Left lobe of liver (tissue), 2 donors: ENCODE results near the gene AGMO. TPM values are rescaled to one million over a fixed set of nuclear protein-coding genes. Genes with fewer than 3 reads are reported as not detected.

Experiments used
- ATAC-seq: fragments of 200-7000 bp; cut with Tn5 transposase; one replicate; pipeline ENCODE4 v1.9.1; 2020; ENCODE audit warnings: mild to moderate bottlenecking, moderate library complexity
- DNase-seq: peaks from one replicate; pipeline ENCODE4 v3.0.0-alpha.2; 2020; ENCODE audit warnings: low spot score
- total RNA-seq: library from RNA; stranded (reverse); gene quantifications from one replicate; pipeline ENCODE4 v1.2.1, GENCODE V29; 2021
- donor health status: DM: no; HTN: no; CAD: no; lungs with moderate emphysema.
- donor health status: DM: no; HTN: yes; CAD: no.

The AGMO gene
- total RNA-seq, 1 donor from 2014 or later: 33.0 TPM

DNA sequence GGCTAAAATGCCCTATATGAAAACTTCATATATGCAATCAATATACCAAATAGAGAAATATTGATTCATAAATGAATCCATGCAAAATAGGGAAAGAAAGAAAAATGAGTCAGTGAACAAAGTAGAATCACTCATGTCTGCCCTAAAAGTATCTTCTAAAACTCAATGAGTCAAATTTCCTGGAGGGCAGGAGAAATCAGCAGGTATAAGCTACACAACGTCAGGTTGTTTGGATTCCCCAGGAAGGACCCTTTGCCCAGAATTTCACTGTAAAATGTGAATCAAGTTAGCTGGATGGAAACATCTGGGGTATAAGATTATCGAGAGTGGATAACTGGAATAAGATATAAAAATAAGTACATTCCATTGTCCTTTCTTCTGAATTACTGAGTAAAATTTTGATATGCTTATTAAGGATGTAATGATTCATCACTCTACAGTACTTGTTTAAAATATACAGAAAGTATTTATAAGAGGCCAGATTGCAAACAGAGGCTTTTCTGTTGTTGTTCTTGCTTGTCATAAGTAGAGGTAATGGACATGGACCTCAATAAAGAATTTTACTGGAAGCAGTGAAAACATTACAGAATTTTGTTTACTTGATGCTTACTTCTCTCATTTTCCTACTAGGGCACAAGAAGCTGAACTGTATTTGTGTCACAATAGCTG is 99.0 kb downstream of the AGMO start:
- DNase-seq (no peak), ATAC-seq (no peak)

DNA sequence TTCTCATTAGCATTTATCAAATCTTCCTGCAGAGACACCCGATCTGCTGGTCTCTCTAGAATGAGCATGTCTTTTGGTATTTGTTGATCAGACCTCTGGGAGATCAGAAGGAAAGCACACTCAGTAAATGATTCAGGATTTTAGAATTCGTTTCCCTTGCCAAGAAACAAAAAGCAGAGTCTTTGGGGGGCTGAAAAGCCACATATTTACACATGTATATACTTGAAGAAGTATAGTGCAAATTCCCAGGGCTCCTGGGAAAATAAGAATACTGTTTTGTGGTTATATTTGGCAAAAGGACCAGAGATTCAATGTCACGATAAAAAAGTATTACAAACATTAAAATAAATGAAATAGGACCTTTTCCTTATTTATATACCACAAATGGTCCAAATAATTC is 100.2 kb downstream of the AGMO start:
- no peak for DNase-seq
- ATAC-seq: no peak

DNA sequence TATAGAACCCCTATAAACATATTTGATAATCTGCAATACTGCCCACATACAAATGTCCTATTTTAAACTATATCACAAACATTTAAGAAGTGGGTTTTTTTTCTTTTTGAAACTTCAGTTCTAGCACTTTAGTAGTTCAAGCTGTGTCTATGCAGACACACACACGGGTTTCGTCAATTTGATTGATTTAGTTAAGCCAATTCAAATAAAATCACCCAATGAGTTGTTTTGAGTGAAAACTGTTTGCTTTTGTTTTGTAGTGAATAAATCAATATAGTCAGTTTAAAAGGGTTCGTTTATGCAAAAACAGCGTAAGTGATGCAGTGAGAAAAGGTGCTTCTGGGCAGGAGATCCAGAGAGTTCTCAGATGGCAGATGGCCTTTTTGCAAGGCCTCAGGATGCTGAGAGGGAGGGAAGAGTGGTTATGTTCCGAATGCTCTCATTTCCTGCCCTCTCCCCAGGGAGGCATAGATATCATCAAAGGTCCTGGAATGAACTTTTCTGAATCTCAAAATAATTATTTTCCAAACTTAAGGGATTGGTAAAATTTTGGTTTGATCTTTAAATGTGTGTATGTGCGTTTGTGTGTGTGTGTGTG is 102.7 kb downstream of the AGMO start:
- DNase-seq: no peak
- peak; percentile 49 for ATAC-seq

DNA sequence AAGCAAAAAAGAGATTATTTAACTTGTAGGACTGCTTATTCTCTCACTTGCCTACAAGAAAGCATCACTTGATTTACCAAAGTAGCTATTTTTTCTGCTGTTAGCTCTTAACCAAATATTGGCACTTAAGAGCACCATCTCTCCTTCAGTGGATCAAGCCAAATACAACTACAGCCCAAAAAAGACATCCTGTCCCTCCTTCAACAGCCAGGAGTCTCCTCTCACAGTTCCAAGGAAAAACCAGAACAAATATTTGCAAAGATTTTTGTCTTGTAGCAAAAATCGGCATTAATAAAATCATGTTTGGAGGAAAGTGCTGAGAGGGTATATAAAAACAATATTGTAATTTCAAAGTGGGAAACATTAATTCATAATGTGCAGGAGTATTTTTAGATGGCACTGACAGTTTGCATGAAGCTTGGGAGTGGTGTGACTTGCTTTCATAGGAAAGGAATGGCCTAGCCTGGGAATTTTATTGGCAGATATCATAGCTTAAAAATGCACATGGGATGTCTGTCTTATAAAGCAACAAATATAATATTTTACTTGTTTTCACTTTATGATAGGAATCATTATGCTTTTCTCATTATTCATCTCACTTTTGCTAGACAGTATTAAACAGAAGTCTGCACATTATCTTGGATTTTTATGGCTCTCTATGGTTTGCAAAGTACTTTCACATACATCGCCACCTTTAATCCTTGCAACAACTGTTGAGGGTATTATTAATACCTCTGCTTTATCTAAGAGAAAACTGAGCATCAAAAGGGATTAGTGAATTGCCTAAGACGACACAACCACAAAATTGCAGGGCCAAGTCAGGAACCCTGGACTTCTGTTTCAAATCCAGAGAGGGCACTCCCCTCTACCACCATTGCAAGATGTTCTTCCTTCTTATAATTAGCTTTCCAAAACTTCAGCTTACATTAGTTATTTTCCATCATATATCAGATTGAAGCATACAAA is 103.5 kb downstream of the AGMO start:
- DNase-seq (no peak), ATAC-seq (no peak)

DNA sequence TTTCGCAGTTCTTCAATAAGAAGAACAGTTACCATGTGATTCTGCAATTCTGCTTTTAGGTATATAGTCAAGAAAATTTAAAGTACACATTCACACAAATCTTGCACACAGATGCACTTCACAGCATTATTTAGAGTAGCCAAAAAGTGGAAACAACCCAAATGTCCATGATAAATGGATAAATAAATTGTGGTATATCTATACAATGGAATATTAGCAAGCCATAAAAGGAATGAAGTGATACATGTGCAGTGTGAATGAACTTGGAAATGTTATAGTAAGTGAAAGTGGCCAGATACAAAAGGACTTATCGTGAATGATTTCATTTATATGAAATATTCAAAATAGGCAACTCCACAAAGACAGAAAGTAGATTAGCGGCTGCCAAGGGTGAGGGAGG is 109.1 kb downstream of the AGMO start:
- no peak for DNase-seq
- ATAC-seq: no peak

DNA sequence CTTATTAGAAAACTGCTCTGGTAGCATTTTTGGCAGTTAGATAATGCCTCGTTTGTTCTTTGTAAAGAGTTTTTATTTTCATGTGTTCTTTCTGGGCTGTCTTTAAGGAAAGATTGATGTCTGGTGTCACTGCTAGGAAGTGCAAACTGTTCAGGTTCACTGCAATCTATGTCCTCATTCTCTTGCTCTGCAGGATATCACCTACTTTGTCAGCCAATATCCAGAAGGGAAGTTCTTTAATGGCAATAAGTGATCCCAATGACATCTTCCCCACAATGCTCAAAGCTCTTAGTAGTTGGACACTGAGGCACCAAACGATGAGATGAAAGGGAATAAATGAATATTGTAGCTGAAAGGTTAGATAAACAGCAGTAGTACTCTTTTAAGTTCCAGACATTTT is 115.1 kb downstream of the AGMO start:
- ATAC-seq: no peak
- DNase-seq: no peak

DNA sequence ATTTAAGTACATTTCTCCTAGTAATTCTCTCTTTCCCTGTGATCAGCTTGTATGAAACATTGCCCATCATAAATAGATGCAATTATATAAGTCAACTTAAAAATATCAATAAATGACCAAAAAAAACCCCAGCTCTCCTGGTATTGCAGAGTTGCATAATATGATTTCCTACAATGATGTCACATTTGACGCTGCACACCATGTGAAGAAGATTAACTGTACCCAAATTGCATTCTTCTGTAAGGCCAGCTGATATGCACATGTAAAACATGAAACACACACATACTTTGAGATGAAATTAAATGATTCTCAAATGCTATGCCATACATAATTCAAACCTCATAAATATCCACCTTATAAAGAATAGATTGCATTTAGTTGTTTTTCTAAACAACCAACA is 115.5 kb downstream of the AGMO start:
- ATAC-seq (no peak), DNase-seq (no peak)

DNA sequence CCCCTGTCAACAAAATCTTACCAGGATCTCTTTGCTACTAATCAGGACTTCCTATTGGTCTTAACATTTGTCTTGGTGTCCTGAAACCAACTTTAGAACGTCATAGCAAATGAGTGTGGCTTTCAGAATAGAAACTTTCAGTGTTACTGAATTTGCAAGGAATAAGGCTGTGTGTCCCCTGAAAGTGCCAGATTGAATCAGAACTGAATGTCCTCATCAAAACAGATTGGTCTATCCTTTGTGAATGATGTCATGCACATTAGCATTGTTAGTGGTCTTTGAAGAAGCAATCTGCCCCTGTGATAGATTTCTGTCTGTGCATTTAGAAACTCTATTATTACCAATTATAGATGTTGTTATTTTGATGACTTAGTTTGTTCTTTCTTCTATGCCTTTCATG is 119.9 kb downstream of the AGMO start:
- no peak for ATAC-seq
- DNase-seq: no peak

DNA sequence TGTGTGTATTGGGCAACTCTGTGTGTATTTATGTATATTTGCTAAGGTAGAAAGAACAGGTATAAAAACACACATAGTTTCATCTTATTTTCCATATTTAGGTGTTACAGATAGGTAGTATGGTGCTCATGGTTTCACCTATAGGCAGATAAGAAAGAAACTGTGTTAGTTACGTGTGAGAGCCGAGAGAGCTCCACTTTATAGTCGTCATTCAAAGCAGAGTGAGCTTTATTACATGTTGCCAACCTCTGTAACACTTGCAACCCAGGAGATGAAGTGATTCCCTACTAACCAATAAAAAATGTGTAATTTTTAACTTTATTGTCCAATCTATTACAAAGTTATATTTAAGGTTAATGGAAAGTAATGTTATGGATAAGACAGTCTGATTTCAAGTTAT is 121.3 kb downstream of the AGMO start:
- ATAC-seq (no peak), DNase-seq (no peak)

DNA sequence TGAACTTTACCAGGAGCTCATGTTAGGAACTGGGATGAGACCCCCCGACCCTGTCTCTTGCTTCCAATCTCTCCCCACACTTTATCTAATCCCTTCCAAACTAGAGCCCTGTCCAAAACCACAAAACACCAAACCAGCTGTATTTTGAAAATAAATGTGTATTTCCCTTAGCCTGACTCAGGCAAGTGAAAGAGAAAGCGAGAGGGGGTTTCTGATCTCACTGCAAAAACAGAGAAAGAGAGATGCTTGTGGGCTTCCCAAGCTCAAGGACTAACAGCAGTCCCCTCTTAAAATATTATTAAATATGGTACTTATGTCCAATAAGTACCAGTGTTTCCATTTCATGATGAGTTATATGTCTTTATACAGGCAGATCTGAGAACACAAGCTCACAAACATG is 122.0 kb downstream of the AGMO start:
- DNase-seq: no peak
- ATAC-seq: no peak

DNA sequence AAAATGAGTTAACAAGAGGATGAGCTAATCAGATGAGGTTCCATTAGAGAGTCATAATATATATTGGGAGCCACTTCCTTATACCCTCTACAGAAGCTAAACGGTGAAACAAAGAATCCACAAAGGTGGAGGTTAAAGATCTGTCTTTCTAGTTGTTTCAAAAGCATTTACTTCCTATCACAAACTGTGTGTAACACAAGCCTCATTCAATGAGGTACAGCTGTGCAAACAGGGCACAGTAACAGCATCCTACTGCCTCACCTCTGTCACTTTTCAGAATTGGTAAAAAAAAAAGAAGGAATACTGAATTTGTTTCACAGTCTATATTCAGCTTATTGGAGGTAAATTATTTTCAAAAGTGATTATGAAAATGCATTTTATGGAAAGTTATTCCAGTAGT is 128.7 kb downstream of the AGMO start:
- DNase-seq: no peak
- ATAC-seq: no peak

DNA sequence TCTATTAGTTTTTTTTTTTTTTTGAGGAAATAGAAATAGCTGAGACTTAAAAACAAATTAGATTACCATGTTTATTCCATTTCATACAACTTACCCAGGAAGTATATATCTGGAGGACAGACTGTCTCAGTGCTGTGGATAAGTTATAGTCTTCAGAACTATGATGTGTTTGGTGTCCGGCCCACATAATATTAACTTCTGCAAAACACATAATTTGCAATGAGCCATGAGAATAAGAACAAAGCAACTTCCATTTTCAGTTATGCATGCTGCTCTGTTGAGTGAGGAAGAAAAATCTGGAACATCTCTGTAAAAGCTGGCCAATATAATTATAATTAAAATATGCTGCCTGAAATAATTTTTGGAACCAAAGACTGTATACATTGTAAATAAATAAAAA is 130.9 kb downstream of the AGMO start:
- ATAC-seq (no peak), DNase-seq (no peak)

DNA sequence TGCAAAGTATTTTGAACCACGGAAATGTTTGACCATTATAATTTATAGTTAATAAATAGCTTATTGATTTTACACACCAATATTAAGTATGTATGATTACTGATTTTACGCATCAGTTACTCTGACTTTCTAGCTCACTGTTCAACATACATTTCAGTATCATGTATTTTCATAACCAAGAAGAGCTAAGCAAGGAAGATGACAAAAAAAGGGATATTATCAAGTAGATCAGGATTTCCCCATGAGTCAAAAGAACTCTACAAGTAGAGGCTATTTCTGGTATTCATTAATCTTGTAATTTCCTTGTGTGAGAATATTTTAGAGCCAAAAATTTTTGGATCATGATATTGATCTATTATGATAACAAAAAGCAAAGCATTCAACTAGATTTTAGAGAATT is 131.6 kb downstream of the AGMO start:
- no peak for DNase-seq
- ATAC-seq: no peak

DNA sequence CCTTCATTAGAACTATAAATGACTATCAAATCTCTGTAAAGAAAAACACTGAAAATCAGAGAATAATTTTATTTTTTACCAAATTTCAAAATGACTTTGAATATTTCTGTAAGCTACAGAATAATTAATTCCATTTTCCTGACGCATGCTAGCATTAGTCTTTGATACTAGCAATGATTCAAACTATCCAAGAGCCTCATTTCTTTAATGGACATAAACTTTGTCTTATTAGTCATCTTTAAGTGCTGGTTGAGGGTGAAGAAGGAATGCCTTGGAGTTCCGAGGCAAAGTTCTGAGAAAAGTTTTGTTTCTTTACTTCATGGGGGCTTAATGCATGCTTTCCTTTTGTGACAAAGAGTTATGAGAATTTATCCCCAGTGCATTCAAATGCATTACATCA is 137.3 kb downstream of the AGMO start:
- DNase-seq (no peak), ATAC-seq (no peak)

DNA sequence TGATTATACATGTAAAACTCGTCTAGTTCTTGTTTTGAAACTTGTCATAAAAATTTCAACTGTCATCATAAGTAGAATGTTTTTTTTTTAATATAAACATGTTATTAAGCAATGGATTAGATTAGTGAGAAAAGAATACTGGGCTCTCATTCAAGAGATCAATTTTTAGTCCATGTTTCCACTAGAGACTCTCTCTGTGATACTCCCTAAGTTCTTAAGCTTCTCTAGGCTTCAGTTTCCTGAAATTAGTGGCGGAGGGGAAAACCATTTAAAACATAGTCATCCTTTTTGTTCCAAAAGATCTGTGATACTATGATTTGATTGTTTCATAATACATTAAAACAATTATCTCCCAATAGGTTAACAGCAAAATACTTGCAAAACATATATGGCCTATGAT is 142.2 kb downstream of the AGMO start:
- no peak for ATAC-seq
- no peak for DNase-seq

DNA sequence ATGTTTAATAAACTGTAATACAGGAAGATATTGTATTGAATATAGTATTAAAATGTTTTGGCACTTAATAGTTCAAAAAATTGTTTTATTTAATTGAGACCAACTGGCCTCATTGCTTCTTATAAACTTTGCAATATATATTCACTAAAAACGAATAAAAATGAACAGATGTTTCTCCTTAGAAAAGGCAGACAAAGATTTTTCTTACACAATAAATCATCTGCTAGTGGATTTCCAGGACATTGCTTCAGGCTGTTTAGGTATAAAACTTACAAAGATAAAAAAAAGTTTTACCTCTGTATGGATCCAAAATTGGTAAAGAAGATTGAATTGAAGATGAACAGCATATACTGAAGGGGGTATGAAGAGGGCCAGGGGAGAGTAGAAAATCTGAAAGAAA is 143.6 kb downstream of the AGMO start:
- no peak for ATAC-seq

DNA sequence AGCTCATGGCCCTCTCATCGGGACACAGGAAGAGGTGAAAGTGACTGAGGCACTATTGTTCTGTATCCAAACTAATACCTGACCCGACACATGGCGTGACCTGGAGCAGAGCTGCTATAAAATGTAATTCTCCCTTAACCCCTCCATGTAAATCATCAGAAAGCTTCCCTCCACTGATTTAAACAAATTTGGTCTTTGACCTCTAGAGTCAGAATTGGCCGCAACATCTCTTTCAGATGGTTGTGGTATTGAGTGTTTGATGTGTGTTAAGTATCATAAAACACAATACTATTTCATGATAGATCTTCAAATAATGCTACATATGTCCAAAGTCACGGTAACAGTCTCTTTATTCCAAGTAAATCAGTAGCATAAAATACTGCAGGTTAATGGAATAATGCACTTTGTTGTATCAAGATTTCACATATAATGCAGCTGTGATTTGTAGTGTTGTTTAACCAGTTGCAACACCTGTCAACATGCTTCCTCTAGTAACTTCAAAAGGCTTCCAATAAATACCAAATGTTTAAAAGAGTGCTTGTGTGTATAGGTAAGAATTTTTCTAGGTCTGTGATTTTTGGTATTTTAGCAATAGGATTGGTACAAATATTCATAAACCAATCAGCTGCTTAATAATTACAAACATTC is 144.3 kb downstream of the AGMO start:
- DNase-seq: no peak
- ATAC-seq: peak; percentile 51

More for the DNA sequence above, 143.6 kb downstream of the AGMO start:
- DNase-seq: no peak

DNA sequence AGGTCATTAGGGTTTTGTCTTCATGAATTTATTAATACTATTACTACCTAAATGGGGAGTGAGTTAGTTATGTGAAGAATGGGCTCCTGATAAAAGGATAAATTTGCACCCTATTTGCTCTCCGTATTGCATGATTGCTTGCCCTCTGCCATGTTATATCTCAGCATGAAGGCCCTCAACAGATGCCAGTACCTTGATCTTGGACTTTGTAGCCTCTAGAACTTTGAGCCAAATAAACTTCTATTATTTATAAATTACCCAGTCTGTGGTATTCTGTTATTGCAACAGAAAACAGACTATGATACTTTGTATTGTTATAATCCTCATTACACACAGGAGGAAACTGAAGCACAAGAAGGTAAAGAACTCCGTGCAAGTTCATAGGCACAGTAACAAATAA is 150.8 kb downstream of the AGMO start:
- DNase-seq (no peak), ATAC-seq (peak; percentile 57)

DNA sequence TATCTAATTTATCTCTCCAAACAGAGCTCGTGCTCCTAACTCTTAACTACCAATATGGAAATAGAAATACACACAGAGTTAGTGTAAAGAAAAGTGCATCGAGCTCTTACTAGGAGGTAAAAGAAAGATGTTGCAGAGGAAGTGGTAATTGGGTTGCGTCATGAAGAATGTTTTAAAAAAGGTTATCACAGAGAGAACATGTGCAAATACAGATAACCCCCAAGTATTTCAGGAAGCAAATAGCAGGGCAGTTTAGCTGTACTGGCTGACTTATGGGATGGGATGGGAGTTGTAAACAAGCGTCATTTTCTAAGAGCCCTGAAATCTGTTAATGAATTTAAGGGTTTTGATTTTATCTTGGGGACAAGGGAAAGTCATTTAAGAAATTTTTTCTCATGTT is 153.9 kb downstream of the AGMO start:
- DNase-seq (no peak), ATAC-seq (peak; percentile 44)

DNA sequence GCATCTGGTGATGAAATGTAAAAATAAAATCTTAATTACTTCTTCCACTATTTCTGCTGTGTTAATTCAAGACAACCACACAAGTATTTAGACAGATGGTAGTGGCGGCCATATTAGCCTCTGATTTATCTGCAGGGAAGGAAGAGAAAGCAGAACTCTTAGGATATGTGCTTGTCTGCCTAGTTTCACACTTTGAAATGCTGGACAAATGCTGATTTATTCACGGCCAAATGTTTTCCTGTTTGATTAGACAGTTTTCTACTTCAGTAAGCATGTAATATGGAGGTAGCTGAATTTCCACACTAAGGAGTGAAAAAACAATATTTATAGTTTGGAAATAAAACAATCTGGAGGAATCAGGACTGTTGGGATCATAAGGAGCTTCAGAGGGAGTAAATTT is 158.1 kb downstream of the AGMO start:
- DNase-seq: no peak
- ATAC-seq: no peak

DNA sequence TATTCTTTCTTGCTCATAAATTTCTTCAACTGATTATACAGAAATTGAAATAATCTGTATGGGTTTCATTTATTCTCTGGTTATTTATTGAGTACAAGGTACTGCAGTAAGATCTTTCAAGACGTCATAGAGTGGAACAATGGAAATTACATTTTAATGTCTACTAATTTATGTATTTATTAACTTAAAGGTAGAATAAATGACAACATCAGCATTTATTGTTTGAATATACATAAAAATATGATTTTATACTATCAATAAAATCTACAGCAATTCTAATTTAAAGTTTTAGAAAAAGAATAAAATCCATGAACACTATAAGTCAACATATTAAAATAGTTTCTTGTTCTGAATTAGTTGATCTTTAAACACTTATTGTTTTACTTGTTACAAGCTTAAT is 158.5 kb downstream of the AGMO start:
- DNase-seq: no peak
- no peak for ATAC-seq
